Measurements from ENCODE around the gene TNFAIP8. TPM values are rescaled to one million over a fixed set of nuclear protein-coding genes. Genes with fewer than 3 reads are reported as not detected.

Gene TNFAIP8
- total and polyA plus RNA-seq, 2 experiments from 2014 or later = 10.6 to 29.2 TPM

- H3K9me2 ChIP-seq (ENCODE audit: insufficient read depth) = peaks cover 5% of the 10 kb centered on the region; the same call in 1 of the 2 replicates
- DNase-seq (ENCODE audit: low spot score) = no peak
- H3F3A ChIP-seq (replicated peaks; ENCODE audit: low read depth) = no peaks in the 10 kb centered on the region
- no peak overlapping the region for H3K27ac Mint-ChIP-seq
- no peak overlapping the region for H3K4me2 ChIP-seq
- no peak overlapping the region for H3K27ac ChIP-seq (ENCODE audit: low read depth)
- H3K36me3 ChIP-seq (ENCODE audit: insufficient read depth) = no peaks in the 10 kb centered on the region
- no peaks in the 10 kb centered on the region; the same call in 1 of the 2 replicates for H4K20me1 ChIP-seq (replicated peaks; ENCODE audit: insufficient read depth)
- H3K27me3 Mint-ChIP-seq (ENCODE audit: insufficient read depth, low read depth, poor library complexity) = peaks cover 4% of the 10 kb centered on the region
- peaks cover 18% of the 10 kb centered on the region for H3K4me1 ChIP-seq (ENCODE audit: insufficient read depth)
- H3K27me3 ChIP-seq (ENCODE audit: insufficient read depth) = no peaks in the 10 kb centered on the region
- H3K9me3 Mint-ChIP-seq = no peaks in the 10 kb centered on the region
- H3K79me2 ChIP-seq (replicated peaks; ENCODE audit: insufficient read depth) = no peaks in the 10 kb centered on the region
- H3K36me3 Mint-ChIP-seq (ENCODE audit: low read depth) = no peaks in the 10 kb centered on the region
- TF ChIP-seq ZNF331 (CRISPR knock-in tag; IDR thresholded peaks at IDR 0.05; ENCODE audit: low read depth) (no peak), ZNF114 (CRISPR knock-in tag; IDR thresholded peaks at IDR 0.05) (no peak), STAT1 (IDR thresholded peaks at IDR 0.05; ENCODE audit: unreplicated experiment) (no peak), ZNF462 (CRISPR knock-in tag; IDR thresholded peaks at IDR 0.05) (no peak), EZH2phosphoT487 (IDR thresholded peaks at IDR 0.05; ENCODE audit: unreplicated experiment) (no peak), ETS1 (IDR thresholded peaks at IDR 0.05) (no peak), REST (IDR thresholded peaks at IDR 0.05; ENCODE audit: unreplicated experiment) (no peak), NANOG (IDR thresholded peaks at IDR 0.05; ENCODE audit: borderline replicate concordance) (no peak)
- peaks cover 36% of the 10 kb centered on the region for H3K4me1 Mint-ChIP-seq
- H3K4me3 ChIP-seq = no peak overlapping the region
- H3K4me3 Mint-ChIP-seq = no peak overlapping the region
- ATAC-seq = no peak
- H2AFZ ChIP-seq = no peak overlapping the region
Measured at GRCh38 chr5:119338326-119338946, 17.4 kb upstream of the TNFAIP8 start.

All from GM23338 (cell line).